GM12878 (cell line): ENCODE data around the gene SLIT1. TPM values are rescaled to one million over a fixed set of nuclear protein-coding genes. Genes with fewer than 3 reads are reported as not detected.

Experiments
- ATAC-seq: fragments of 200-7000 bp; cut with Tn5 transposase; 3 replicates; pipeline ENCODE4 v1.9.1; 2020; ENCODE audit warnings: mild to moderate bottlenecking, moderate library complexity
- BruUV-seq: library from RNA; stranded (reverse); fragments of 400-500 nt; replicated peaks from 2 replicates; lab custom pipeline; 2021; lab: Mats Ljungman, UMichigan
- CTCF ChIA-PET: fragments of 300-600 bp; sonication (Branson Sonifier 250); formaldehyde crosslinking; extraction: SDS; loops from one replicate; lab custom pipeline; 2021; ENCODE audit warnings: inconsistent platforms; lab: Yijun Ruan, JAX
- POLR2A ChIA-PET: fragments of 350-600 bp; formaldehyde crosslinking; extraction: SDS; loops from one replicate; lab custom pipeline; 2021; ENCODE audit warnings: inconsistent platforms; lab: Charles Lee
- RAD21 ChIA-PET: fragments of 300-600 bp; sonication (Branson Sonifier 250); formaldehyde crosslinking; loops from one replicate; lab custom pipeline; 2023; ENCODE audit warnings: antibody characterized with exemption; ENCODE audit not compliant: unreplicated experiment; lab: Charles Lee
- SMC1A ChIA-PET: fragments of 300-600 bp; sonication (Branson Sonifier 250); formaldehyde crosslinking; loops from one replicate; lab custom pipeline; 2023; ENCODE audit not compliant: unreplicated experiment, uncharacterized antibody; lab: Charles Lee
- DNase-seq: peaks from one replicate; pipeline ENCODE4 v3.0.0-alpha.2; 2011; ENCODE audit warnings: low read depth, low spot score
- FAIRE-seq: peaks from 3 replicates; lab custom pipeline; 2011; peaks lifted over from hg19 to GRCh38; lab: Jason Lieb, UNC
- H2AFZ ChIP-seq: 2 replicates; pipeline ENCODE4 v1.6.0; 2011; ENCODE audit warnings: low read depth, low read length, control low read depth; ENCODE audit not compliant: control insufficient read depth
- H3K27ac ChIP-seq: 2 replicates; pipeline ENCODE4 v1.5.1; 2011; ENCODE audit warnings: control low read depth; ENCODE audit not compliant: control insufficient read depth, insufficient read depth
- H3K27me3 ChIP-seq, 2 experiments: replicated peaks in 1 of 2; 2 replicates each; pipeline versions ENCODE4 v1.6.0 to v1.6.1; 2011; ENCODE audit warnings: low read length in 1 of 2; ENCODE audit not compliant: control insufficient read depth in 2 of 2, insufficient read depth in 2 of 2
- H3K36me3 ChIP-seq, 2 experiments: 2 replicates each; pipeline ENCODE4 v1.5.1; 2011; ENCODE audit warnings: low read length in 1 of 2; ENCODE audit not compliant: control insufficient read depth in 2 of 2, insufficient read depth in 2 of 2
- H3K4me1 ChIP-seq: 2 replicates; pipeline ENCODE4 v1.6.1; 2011; ENCODE audit warnings: mild to moderate bottlenecking, low read length, moderate library complexity, mixed read lengths; ENCODE audit not compliant: control insufficient read depth, insufficient read depth
- H3K4me2 ChIP-seq: 2 replicates; pipeline ENCODE4 v1.6.0; 2011; ENCODE audit warnings: control low read depth; ENCODE audit not compliant: control insufficient read depth, insufficient read depth
- H3K4me3 ChIP-seq: fragments of 200-600 bp; sonication (generic); 2 replicates; pipeline ENCODE4 v1.5.1; 2016
- H3K79me2 ChIP-seq: 2 replicates; pipeline ENCODE4 v1.6.0; 2011; ENCODE audit warnings: low read length; ENCODE audit not compliant: control insufficient read depth, insufficient read depth
- H3K9ac ChIP-seq: 2 replicates; pipeline ENCODE4 v1.8.0; 2011; ENCODE audit warnings: low read length, control low read depth, mixed read lengths; ENCODE audit not compliant: control insufficient read depth, insufficient read depth
- H3K9me3 ChIP-seq: replicated peaks from 3 replicates; pipeline ENCODE4 v1.5.1; 2011; ENCODE audit warnings: mild to moderate bottlenecking, low read length; ENCODE audit not compliant: control insufficient read depth, insufficient read depth
- H4K20me1 ChIP-seq: 2 replicates; pipeline ENCODE4 v1.6.0; 2011; ENCODE audit not compliant: control insufficient read depth, insufficient read depth
- BMI1 ChIP-seq: fragments of 450-650 bp; IDR thresholded peaks from 2 replicates; pipeline ENCODE4 v1.6.1; 2016; ENCODE audit warnings: mild to moderate bottlenecking, moderate library complexity, borderline replicate concordance
- CREB1 ChIP-seq: IDR thresholded peaks from 2 replicates; pipeline ENCODE4 v1.6.1; 2012; ENCODE audit warnings: low read depth, mild to moderate bottlenecking, inconsistent platforms
- ETV6 ChIP-seq, 2 experiments: fragments of 450-650 bp in 1 of 2; IDR thresholded peaks in 1 of 2; conservative IDR thresholded peaks in 1 of 2; 2 replicates each; pipeline ENCODE4 v1.6.1; 2014; ENCODE audit warnings: antibody characterized with exemption in 1 of 2, borderline replicate concordance in 1 of 2, low read depth in 1 of 2, mild to moderate bottlenecking in 1 of 2, moderate library complexity in 1 of 2
- FOS ChIP-seq: IDR thresholded peaks from 3 replicates; pipeline ENCODE4 v1.6.1; 2011; ENCODE audit warnings: borderline replicate concordance; ENCODE audit not compliant: insufficient read length; ENCODE audit errors: extremely low read depth
- FOXK2 ChIP-seq: fragments of 450-650 bp; IDR thresholded peaks from 2 replicates; pipeline ENCODE4 v1.6.1; 2017; ENCODE audit warnings: mild to moderate bottlenecking, moderate library complexity
- FOXM1 ChIP-seq: IDR thresholded peaks from 2 replicates; pipeline ENCODE4 v1.6.1; 2012; ENCODE audit warnings: low read depth, mild to moderate bottlenecking, inconsistent platforms, low read length, moderate library complexity
- IKZF1 ChIP-seq: fragments of 450-650 bp; conservative IDR thresholded peaks from 2 replicates; pipeline ENCODE4 v1.6.1; 2017; ENCODE audit warnings: antibody characterized with exemption, mild to moderate bottlenecking
- IRF4 ChIP-seq: IDR thresholded peaks from 2 replicates; pipeline ENCODE4 v1.6.1; 2011; ENCODE audit warnings: low read depth, low read length
- KLF5 ChIP-seq: fragments of 450-650 bp; IDR thresholded peaks from 2 replicates; pipeline ENCODE4 v1.6.1; 2014; ENCODE audit warnings: mild to moderate bottlenecking; ENCODE audit not compliant: partially characterized antibody
- MXI1 ChIP-seq: fragments of 150-350 bp; IDR thresholded peaks from 2 replicates; pipeline ENCODE4 v1.6.1; 2011; ENCODE audit warnings: low read depth, mild to moderate bottlenecking, inconsistent platforms, low read length, improper control_type of control experiment
- MYB ChIP-seq: fragments of 150-350 bp; IDR thresholded peaks from 2 replicates; pipeline ENCODE4 v1.6.1; 2014; ENCODE audit warnings: mild to moderate bottlenecking, low read depth, low read length, borderline replicate concordance
- NFIC ChIP-seq: IDR thresholded peaks from 2 replicates; pipeline ENCODE4 v1.6.1; 2012; ENCODE audit warnings: low read depth, mild to moderate bottlenecking, inconsistent platforms, low read length, moderate library complexity
- NR2C1 ChIP-seq: fragments of 450-650 bp; IDR thresholded peaks from 2 replicates; pipeline ENCODE4 v1.6.1; 2017; ENCODE audit warnings: antibody characterized with exemption, mild to moderate bottlenecking, moderate library complexity
- NR2F1 ChIP-seq: fragments of 450-650 bp; conservative IDR thresholded peaks from 2 replicates; pipeline ENCODE4 v1.6.1; 2017; ENCODE audit warnings: mild to moderate bottlenecking
- RAD51 ChIP-seq: fragments of 450-650 bp; IDR thresholded peaks from 2 replicates; pipeline ENCODE4 v1.6.1; 2016; ENCODE audit warnings: moderate library complexity, mild to moderate bottlenecking, inconsistent platforms
- SRF ChIP-seq, 2 experiments: IDR thresholded peaks; 2 replicates each; pipeline ENCODE4 v1.6.1; 2011; ENCODE audit warnings: low read depth in 2 of 2, low read length in 2 of 2, mild to moderate bottlenecking in 1 of 2, moderate library complexity in 1 of 2
- SUZ12 ChIP-seq: fragments of 200-600 bp; sonication (generic); IDR thresholded peaks from one replicate; pipeline ENCODE4 v1.6.1; 2018; ENCODE audit warnings: antibody characterized with exemption, mild to moderate bottlenecking; ENCODE audit not compliant: unreplicated experiment
- WGBS: methylation state at CpG from one replicate; pipeline ENCODE4 v1.1.6; 2016; ENCODE audit warnings: low lambda C conversion rate; ENCODE audit not compliant: insufficient replicate concordance, insufficient coverage; ENCODE audit errors: missing lambda C conversion rate; 5-methylcytosine and 5-hydroxymethylcytosine counted together
- in situ Hi-C: fragments of 300-500 bp; cut with MboI; formaldehyde crosslinking; loops from 9 replicates; pipeline ENCODE4 v1.14.3; 2018; ENCODE audit warnings: mixed read lengths
- intact Hi-C: fragments of 100-400 bp; cut with micrococcal nuclease; formaldehyde crosslinking; loops from one replicate; pipeline ENCODE4 v1.14.2; 2022; ENCODE audit not compliant: unreplicated experiment
- polyA plus RNA-seq, 11 experiments: library from polyadenylated mRNA; depleted of rRNA in 4 of 11; unstranded in 6 of 11; stranded (reverse) in 5 of 11; fragments of >200 nt; fragmentation: Nextera tagmentation in 4 of 11; fragmentation: Illumina TruSeq in 1 of 11; extraction: Ambion mirVana in 4 of 11; extraction: Trizol in 1 of 11; gene quantifications; 1 replicate in 1 of 11; 2 replicates in 10 of 11; pipeline versions ENCODE4 v1.2.1 to v1.2.3, GENCODE V29; 2011 to 2016; ENCODE audit warnings: inconsistent platforms in 2 of 11, missing spikeins in 2 of 11, low read depth in 1 of 11
- total RNA-seq, 4 experiments: library from RNA; depleted of rRNA in 3 of 4; stranded (reverse); fragments of >200 nt in 3 of 4; fragmentation: Illumina TruSeq in 1 of 4; extraction: Trizol in 1 of 4; gene quantifications; 2 replicates each; pipeline versions ENCODE4 v1.2.1 to v1.2.3, GENCODE V29; 2013 to 2021
- TF ChIP-seq, protein P1 (sequence below): fragments of 450-650 bp; IDR thresholded peaks from 2 replicates; pipeline ENCODE4 v1.6.1; 2017; ENCODE audit warnings: mild to moderate bottlenecking, moderate library complexity
- TF ChIP-seq, protein P2 (sequence below): fragments of 450-650 bp; IDR thresholded peaks from 2 replicates; pipeline ENCODE4 v1.6.1; 2017; ENCODE audit warnings: mild to moderate bottlenecking, low read depth, inconsistent platforms; ENCODE audit not compliant: poor library complexity, severe bottlenecking

Gene SLIT1
- total and polyA plus RNA-seq, 10 of the 15 experiments (the other 5 are each of a cell fraction or from before 2014, with no cell fraction given) = 0.04 to 0.19 (median 0.06) TPM; not detected in 4

DNA sequence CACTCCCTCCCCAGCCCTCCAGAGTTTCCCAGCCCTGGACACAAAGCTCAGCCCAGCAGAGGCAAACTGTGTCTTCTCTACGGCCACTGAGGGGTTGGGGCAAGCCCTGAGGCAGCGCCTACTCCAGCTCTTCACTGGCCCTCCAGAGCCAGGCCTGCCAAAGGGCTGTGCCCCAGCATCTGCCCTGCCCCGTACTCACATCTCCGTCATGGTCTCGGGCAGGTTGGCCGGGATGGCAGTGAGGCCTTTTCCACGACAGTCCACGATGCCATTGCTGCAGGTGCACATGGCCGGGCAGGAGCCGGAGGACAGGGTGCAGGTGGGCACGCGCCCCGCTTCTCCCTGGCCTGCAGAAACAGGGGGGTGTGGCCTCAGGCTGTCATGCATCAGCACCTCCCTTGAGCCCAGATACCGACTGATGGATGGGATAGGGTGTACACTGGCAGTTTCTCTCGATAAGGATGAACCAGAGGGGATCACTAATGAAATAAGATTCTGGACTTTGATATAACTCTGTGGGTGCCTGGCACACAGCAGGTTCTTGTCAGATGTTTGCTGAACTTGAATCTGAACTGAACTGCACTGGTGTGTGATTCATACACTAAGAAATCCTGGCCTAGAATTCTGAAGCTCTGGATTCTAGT, 125.2 kb downstream of the SLIT1 start:
- ChIA-PET SMC1A (interaction anchor here (0.7 to 1.2 kb wide), 3 partner anchors 12 to 157 kb away, joined by 3 to 4 read pairs (median 3); no protein-coding TSS in a partner anchor), POLR2A (no interaction called here)
- no peak for ATAC-seq
- TF ChIP-seq FOXK2 (no peak), MYB (no peak), IRF4 (no peak), MXI1 (no peak), KLF5 (no peak), RAD51 (no peak), NFIC (no peak), FOXM1 (no peak), BMI1 (no peak), IKZF1 (no peak), FOS (no peak), NR2F1 (no peak), SUZ12 (no peak), NR2C1 (no peak), SRF (IDR thresholded peaks at IDR 0.05; ENCODE audit: low read depth in 2 of 2, low read length in 2 of 2) (no peak), CREB1 (no peak), ETV6 (conservative IDR thresholded peaks at IDR 0.05 in 1 of 2, IDR thresholded peaks at IDR 0.05 in 1 of 2; ENCODE audit: borderline replicate concordance in 1 of 2, low read depth in 1 of 2) (no peak)
- TF ChIP-seq, protein P1, sequence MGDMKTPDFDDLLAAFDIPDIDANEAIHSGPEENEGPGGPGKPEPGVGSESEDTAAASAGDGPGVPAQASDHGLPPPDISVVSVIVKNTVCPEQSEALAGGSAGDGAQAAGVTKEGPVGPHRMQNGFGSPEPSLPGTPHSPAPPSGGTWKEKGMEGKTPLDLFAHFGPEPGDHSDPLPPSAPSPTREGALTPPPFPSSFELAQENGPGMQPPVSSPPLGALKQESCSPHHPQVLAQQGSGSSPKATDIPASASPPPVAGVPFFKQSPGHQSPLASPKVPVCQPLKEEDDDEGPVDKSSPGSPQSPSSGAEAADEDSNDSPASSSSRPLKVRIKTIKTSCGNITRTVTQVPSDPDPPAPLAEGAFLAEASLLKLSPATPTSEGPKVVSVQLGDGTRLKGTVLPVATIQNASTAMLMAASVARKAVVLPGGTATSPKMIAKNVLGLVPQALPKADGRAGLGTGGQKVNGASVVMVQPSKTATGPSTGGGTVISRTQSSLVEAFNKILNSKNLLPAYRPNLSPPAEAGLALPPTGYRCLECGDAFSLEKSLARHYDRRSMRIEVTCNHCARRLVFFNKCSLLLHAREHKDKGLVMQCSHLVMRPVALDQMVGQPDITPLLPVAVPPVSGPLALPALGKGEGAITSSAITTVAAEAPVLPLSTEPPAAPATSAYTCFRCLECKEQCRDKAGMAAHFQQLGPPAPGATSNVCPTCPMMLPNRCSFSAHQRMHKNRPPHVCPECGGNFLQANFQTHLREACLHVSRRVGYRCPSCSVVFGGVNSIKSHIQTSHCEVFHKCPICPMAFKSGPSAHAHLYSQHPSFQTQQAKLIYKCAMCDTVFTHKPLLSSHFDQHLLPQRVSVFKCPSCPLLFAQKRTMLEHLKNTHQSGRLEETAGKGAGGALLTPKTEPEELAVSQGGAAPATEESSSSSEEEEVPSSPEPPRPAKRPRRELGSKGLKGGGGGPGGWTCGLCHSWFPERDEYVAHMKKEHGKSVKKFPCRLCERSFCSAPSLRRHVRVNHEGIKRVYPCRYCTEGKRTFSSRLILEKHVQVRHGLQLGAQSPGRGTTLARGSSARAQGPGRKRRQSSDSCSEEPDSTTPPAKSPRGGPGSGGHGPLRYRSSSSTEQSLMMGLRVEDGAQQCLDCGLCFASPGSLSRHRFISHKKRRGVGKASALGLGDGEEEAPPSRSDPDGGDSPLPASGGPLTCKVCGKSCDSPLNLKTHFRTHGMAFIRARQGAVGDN = no peak
- TF ChIP-seq, protein P2, sequence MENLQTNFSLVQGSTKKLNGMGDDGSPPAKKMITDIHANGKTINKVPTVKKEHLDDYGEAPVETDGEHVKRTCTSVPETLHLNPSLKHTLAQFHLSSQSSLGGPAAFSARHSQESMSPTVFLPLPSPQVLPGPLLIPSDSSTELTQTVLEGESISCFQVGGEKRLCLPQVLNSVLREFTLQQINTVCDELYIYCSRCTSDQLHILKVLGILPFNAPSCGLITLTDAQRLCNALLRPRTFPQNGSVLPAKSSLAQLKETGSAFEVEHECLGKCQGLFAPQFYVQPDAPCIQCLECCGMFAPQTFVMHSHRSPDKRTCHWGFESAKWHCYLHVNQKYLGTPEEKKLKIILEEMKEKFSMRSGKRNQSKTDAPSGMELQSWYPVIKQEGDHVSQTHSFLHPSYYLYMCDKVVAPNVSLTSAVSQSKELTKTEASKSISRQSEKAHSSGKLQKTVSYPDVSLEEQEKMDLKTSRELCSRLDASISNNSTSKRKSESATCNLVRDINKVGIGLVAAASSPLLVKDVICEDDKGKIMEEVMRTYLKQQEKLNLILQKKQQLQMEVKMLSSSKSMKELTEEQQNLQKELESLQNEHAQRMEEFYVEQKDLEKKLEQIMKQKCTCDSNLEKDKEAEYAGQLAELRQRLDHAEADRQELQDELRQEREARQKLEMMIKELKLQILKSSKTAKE = no peak

More for the DNA sequence above, 125.2 kb downstream of the SLIT1 start:
- Histone ChIP-seq H3K4me1 (no peaks in the 10 kb centered on the region), H3K27ac (no peak overlapping the region), H4K20me1 (no peaks in the 10 kb centered on the region), H3K4me3 (no peak overlapping the region), H3K4me2 (no peak overlapping the region), H3K36me3 (no peaks in the 10 kb centered on the region), H3K9me3 (no peaks in the 10 kb centered on the region), H3K9ac (no peak overlapping the region), H3K27me3 (peaks cover 0 to 2% of the 10 kb centered on the region in 2 experiments; a peak in 1 of 4 replicates), H3K79me2 (no peaks in the 10 kb centered on the region), H2AFZ (no peak overlapping the region)
- FAIRE-seq = no peak
- intact Hi-C loops = no loop called here
- no peak for DNase-seq
- CTCF ChIA-PET = interaction anchor here (0.7 to 1.5 kb wide), 5 partner anchors 12 to 665 kb away, joined by 3 to 7 read pairs (median 3); no protein-coding TSS in a partner anchor
- no TSS peak for BruUV-seq
- 67% methylated on average over 15 of the region's 15 CpGs for WGBS
- RAD21 ChIA-PET = interaction anchor here (1.0 kb wide), 1 partner anchor 13 kb away, joined by 3 read pairs; no protein-coding TSS in a partner anchor
- in situ Hi-C loops = no loop called here
